Measurements from ENCODE around the gene QSOX1.
A peak's percentile ranks its signal among the peaks of the same experiment; 100 is the strongest.

The QSOX1 gene

GRCh38 chr1:180235502-180236239 lies 81.0 kb downstream of the QSOX1 start:
- Mint-ChIP-seq H3K27ac (no peak overlapping the region), H3K9me3 (no peaks in the 10 kb centered on the region), H3K27me3 (peaks cover 100% of the 10 kb centered on the region), H3K4me3 (peak overlapping the region; percentile 64 to 71), H3K4me1 (peaks cover 62% of the 10 kb centered on the region)
- ATAC-seq (no peak), DNase-seq (no peak)

GRCh38 chr1:180236698-180237509 lies 82.2 kb downstream of the QSOX1 start:
- Mint-ChIP-seq H3K4me1 (peaks cover 49% of the 10 kb centered on the region), H3K9me3 (no peaks in the 10 kb centered on the region), H3K27ac (no peak overlapping the region), H3K27me3 (peaks cover 100% of the 10 kb centered on the region), H3K4me3 (no peak overlapping the region)
- DNase-seq (no peak), ATAC-seq (no peak)

GRCh38 chr1:180237869-180238476 lies 83.3 kb downstream of the QSOX1 start:
- peaks cover 39% of the 10 kb centered on the region for H3K4me1 Mint-ChIP-seq
- no peak overlapping the region for H3K27ac Mint-ChIP-seq
- peaks cover 100% of the 10 kb centered on the region for H3K27me3 Mint-ChIP-seq
- H3K4me3 Mint-ChIP-seq, result no peak overlapping the region
- DNase-seq (no peak), ATAC-seq (no peak)
- no peaks in the 10 kb centered on the region for H3K9me3 Mint-ChIP-seq

GRCh38 chr1:180238675-180239074 lies 84.0 kb downstream of the QSOX1 start:
- H3K4me1 Mint-ChIP-seq, result peaks cover 32% of the 10 kb centered on the region
- no peak for DNase-seq
- H3K27ac Mint-ChIP-seq, result no peak overlapping the region
- no peaks in the 10 kb centered on the region for H3K9me3 Mint-ChIP-seq
- peaks cover 98% of the 10 kb centered on the region for H3K27me3 Mint-ChIP-seq
- no peak overlapping the region for H3K4me3 Mint-ChIP-seq
- no peak for ATAC-seq

- ATAC-seq (no peak), DNase-seq (no peak)
- no peak overlapping the region for H3K27ac Mint-ChIP-seq
- peaks cover 24% of the 10 kb centered on the region for H3K4me1 Mint-ChIP-seq
- H3K27me3 Mint-ChIP-seq, result peaks cover 91% of the 10 kb centered on the region
- H3K4me3 Mint-ChIP-seq, result no peak overlapping the region
- H3K9me3 Mint-ChIP-seq, result no peaks in the 10 kb centered on the region
These were observed 84.8 kb downstream of the QSOX1 start for GRCh38 chr1:180239145-180240096.

- peaks cover 77% of the 10 kb centered on the region for H3K27me3 Mint-ChIP-seq
- H3K27ac Mint-ChIP-seq, result no peak overlapping the region
- no peak for ATAC-seq
- no peaks in the 10 kb centered on the region for H3K9me3 Mint-ChIP-seq
- H3K4me3 Mint-ChIP-seq, result no peak overlapping the region
- H3K4me1 Mint-ChIP-seq, result no peaks in the 10 kb centered on the region
- no peak for DNase-seq
These were observed 87.3 kb downstream of the QSOX1 start for GRCh38 chr1:180241716-180242544.

- Mint-ChIP-seq H3K27ac (no peak overlapping the region), H3K4me3 (no peak overlapping the region), H3K4me1 (no peaks in the 10 kb centered on the region), H3K27me3 (peaks cover 60% of the 10 kb centered on the region), H3K9me3 (no peaks in the 10 kb centered on the region)
- no peak for ATAC-seq
- DNase-seq, result no peak
These were observed 89.0 kb downstream of the QSOX1 start for GRCh38 chr1:180243517-180244221.

GRCh38 chr1:180244840-180245239 lies 90.2 kb downstream of the QSOX1 start:
- no peak for DNase-seq
- Mint-ChIP-seq H3K27me3 (peaks cover 57% of the 10 kb centered on the region), H3K4me1 (no peaks in the 10 kb centered on the region), H3K27ac (no peak overlapping the region), H3K9me3 (no peaks in the 10 kb centered on the region), H3K4me3 (no peak overlapping the region)
- ATAC-seq, result no peak

- Mint-ChIP-seq H3K27me3 (peaks cover 57% of the 10 kb centered on the region), H3K27ac (no peak overlapping the region)
- ATAC-seq, result no peak
These were observed 91.9 kb downstream of the QSOX1 start for GRCh38 chr1:180246579-180246978.

GRCh38 chr1:180247061-180247460 lies 92.4 kb downstream of the QSOX1 start:
- H3K27me3 Mint-ChIP-seq, result peaks cover 57% of the 10 kb centered on the region
- no peak for DNase-seq
- peaks cover 5% of the 10 kb centered on the region for H3K4me1 Mint-ChIP-seq

More at GRCh38 chr1:180246579-180246978, 91.9 kb downstream of the QSOX1 start:
- Mint-ChIP-seq H3K4me3 (no peak overlapping the region), H3K9me3 (no peaks in the 10 kb centered on the region), H3K4me1 (peaks cover 5% of the 10 kb centered on the region)
- no peak for DNase-seq

GRCh38 chr1:180247580-180247979 lies 92.9 kb downstream of the QSOX1 start:
- ATAC-seq (no peak), DNase-seq (no peak)
- Mint-ChIP-seq H3K4me3 (no peak overlapping the region), H3K9me3 (no peaks in the 10 kb centered on the region), H3K27ac (no peak overlapping the region), H3K4me1 (peaks cover 8% of the 10 kb centered on the region), H3K27me3 (peaks cover 57% of the 10 kb centered on the region)

More at GRCh38 chr1:180247061-180247460, 92.4 kb downstream of the QSOX1 start:
- Mint-ChIP-seq H3K4me3 (no peak overlapping the region), H3K9me3 (no peaks in the 10 kb centered on the region), H3K27ac (no peak overlapping the region)
- no peak for ATAC-seq

GRCh38 chr1:180248176-180248575 lies 93.5 kb downstream of the QSOX1 start:
- no peak for ATAC-seq
- Mint-ChIP-seq H3K27me3 (peaks cover 57% of the 10 kb centered on the region), H3K27ac (no peak overlapping the region), H3K4me1 (peaks cover 12% of the 10 kb centered on the region), H3K4me3 (no peak overlapping the region), H3K9me3 (no peaks in the 10 kb centered on the region)
- DNase-seq, result no peak

- H3K4me3 Mint-ChIP-seq, result no peak overlapping the region
- DNase-seq (no peak), ATAC-seq (no peak)
- no peak overlapping the region for H3K27ac Mint-ChIP-seq
- peaks cover 61% of the 10 kb centered on the region for H3K27me3 Mint-ChIP-seq
- peaks cover 12% of the 10 kb centered on the region for H3K4me1 Mint-ChIP-seq
- H3K9me3 Mint-ChIP-seq, result no peaks in the 10 kb centered on the region
These were observed 94.3 kb downstream of the QSOX1 start for GRCh38 chr1:180248731-180249681.

All from stimulated activated naive CD8-positive, alpha-beta T cell treated with anti-CD3 and anti-CD28 coated beads, Interleukin-15, amount 100 ng/mL, for 72 hours (primary cell).